GM19193 (cell line): ENCODE results near the gene KIAA2012.

ENCODE experiments used
- POLR2A ChIP-seq: IDR thresholded peaks from 4 replicates; pipeline ENCODE4 v1.6.1; 2011; ENCODE audit not compliant: insufficient read depth, insufficient read length; ENCODE audit errors: extremely low read depth

Gene KIAA2012

DNA sequence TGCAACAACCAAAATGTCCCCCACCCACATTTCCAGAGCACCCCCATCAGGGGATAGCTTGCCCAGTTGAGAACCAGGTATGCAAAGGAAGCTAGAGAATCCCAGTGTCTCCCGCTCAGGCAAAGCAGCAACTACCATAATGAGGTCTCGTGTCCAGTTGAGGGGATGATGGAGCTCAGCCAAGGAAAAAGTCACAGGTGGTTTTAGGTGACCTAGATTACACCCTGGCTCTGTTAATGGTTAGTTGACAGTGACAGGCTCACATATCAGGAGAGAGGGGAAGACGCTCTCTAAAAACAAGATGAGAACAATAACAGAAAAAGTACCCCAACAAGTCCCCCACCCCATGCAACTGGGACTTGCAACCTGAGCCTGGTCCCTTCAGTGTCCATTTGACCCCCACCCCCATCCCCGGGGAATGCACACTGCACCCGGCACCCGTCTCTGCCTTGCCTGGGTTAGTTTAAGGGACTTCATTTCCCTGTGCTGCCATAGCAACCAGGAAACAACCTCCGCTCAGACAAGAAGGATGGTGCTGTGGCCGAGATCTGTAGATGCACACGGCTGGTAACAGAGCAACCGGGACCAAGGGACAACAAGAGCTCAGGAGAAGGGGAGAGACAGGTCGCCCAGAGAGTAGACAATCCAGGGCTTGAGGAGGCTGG is at the start of gene KIAA2012:
KIAA2012 (plus strand) TSS at position 519 of the 665 bp plus-strand sequence. CDS start 373 bp downstream, outside the sequence.
- no peak for TF ChIP-seq POLR2A

DNA sequence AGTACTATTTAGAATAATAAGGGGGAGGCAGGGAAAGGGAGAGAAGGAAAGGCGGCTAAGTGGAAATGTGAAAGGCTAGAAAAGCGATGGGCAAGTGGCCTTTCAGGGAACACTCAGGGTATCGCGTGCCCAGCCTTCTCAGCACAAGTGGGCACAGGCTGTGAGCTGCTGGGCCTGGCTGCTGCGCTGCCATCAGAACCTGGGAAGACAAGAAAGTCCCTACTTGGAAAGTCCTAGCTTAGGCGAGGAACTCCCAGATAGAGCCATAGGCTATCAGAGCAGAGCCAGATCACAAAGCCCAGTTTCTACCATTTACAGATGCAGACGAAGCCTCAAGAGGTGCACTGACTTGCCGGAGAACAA is 49.2 kb upstream of the KIAA2012 start:
- TF ChIP-seq POLR2A, result no peak

- no peak for TF ChIP-seq POLR2A
These were observed 48.2 kb upstream of the KIAA2012 start for GRCh38 chr2:202024871-202025270.

- TF ChIP-seq POLR2A, result no peak
These were observed 47.2 kb upstream of the KIAA2012 start for GRCh38 chr2:202025816-202026215.

- TF ChIP-seq POLR2A, result no peak
These were observed 46.5 kb upstream of the KIAA2012 start for GRCh38 chr2:202026507-202026906.

DNA sequence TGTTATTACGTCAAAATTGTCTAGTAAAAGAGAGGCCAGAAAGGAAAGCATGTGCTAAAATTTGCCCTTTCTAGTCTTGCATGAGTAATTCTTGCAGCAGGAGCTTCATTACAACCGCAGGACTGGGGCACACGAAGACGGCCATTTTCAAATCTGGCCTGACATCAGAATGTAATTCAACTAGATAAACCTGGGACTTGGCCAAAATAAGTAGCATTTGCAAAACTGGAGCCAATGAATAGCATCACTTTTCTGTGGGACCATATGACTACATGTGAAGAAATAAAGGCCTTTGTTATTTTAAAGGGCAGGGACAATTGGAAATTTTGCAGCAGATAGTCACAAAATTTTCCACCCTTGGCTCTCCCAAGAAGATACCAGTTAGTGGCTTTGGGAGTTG is 42.4 kb upstream of the KIAA2012 start:
- no peak for TF ChIP-seq POLR2A

GRCh38 chr2:202031246-202031951 is 41.7 kb upstream of the KIAA2012 start:
- no peak for TF ChIP-seq POLR2A

- no peak for TF ChIP-seq POLR2A
These were observed 40.2 kb upstream of the KIAA2012 start for GRCh38 chr2:202032846-202033316.

DNA sequence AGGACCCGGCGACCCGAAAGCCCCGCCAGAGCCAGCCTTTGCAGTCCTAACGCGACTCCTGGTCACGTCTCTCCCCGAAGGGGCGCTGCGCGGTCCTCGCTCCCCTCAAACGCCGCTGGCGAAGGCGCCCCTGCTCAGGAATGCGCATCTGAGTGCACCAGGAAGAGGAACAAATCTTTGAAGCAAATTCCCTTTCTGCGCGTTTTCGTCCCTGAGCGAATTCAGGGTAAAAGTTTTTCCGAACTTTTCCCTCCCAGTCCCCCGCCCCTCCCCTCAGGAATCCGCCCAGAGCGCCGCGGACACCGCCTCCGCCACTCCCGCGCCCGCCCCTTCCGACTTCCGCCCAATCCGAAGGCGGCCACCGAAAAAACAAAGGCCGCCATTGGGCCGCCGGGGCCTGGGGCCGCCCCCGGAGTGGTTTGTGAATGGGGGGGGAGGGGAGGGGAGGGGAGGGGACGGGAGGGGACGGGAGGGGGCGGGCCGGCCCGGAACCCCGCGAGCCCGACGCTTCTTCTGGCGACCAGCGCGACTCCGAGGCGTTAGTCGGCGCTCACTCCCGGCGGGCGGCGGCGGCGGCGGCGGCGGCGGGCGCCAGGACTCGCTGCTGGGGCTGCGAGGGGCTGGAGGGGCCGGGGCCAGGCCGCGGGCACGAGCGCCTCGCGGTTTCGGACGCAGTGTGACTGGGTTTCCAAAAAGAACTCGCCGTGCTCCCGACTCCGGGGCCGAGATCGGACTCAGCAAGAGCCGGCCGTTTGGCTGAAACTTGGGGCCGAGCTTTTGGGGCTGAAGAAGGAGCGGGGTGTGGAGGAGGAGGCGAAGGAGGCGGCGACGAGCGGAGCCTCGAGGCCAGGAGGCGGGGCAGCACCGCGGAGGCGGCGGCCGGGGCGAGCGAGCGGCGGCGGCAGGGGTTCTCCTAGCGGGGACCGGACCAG is 39.5 kb upstream of the KIAA2012 start, which contains the start of gene FZD7:
FZD7 (plus strand) TSS at position 539 of the 932 bp plus-strand sequence. CDS start 793 bp downstream, outside the sequence.
- no peak for TF ChIP-seq POLR2A

DNA sequence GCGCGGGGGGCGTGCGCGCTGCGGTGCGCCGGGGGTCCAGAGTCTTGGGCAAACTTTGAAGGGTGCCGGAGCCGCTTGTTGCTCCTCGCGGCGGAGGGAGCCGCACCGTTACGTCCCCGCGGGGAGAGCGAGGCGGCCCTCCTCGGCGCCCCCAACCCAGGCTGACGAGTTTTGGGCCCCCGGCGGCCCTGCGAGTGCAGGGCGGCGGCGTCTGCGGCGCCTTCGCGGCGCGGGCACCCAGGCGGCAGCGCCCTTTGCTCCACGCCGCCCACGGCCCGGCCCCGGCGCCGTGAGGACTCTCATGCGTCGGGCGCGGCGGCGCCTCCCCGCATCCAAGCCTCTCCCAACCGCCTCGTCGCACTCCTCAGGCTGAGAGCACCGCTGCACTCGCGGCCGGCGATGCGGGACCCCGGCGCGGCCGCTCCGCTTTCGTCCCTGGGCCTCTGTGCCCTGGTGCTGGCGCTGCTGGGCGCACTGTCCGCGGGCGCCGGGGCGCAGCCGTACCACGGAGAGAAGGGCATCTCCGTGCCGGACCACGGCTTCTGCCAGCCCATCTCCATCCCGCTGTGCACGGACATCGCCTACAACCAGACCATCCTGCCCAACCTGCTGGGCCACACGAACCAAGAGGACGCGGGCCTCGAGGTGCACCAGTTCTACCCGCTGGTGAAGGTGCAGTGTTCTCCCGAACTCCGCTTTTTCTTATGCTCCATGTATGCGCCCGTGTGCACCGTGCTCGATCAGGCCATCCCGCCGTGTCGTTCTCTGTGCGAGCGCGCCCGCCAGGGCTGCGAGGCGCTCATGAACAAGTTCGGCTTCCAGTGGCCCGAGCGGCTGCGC is 38.6 kb upstream of the KIAA2012 start:
- no peak for TF ChIP-seq POLR2A

- no peak for TF ChIP-seq POLR2A
These were observed 37.7 kb upstream of the KIAA2012 start for GRCh38 chr2:202035089-202035940.

- no peak for TF ChIP-seq POLR2A
These were observed 37.1 kb upstream of the KIAA2012 start for GRCh38 chr2:202035941-202036372.

DNA sequence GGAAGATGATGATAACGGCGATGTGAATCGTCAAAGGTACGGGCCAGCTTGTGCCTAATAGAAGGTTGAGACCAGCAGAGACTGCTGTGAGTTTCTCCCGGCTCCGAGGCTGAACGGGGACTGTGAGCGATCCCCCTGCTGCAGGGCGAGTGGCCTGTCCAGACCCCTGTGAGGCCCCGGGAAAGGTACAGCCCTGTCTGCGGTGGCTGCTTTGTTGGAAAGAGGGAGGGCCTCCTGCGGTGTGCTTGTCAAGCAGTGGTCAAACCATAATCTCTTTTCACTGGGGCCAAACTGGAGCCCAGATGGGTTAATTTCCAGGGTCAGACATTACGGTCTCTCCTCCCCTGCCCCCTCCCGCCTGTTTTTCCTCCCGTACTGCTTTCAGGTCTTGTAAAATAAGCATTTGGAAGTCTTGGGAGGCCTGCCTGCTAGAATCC is 36.4 kb upstream of the KIAA2012 start:
- TF ChIP-seq POLR2A, result no peak
